GM21360 (cell line): Measurements from ENCODE around the gene TOMM20.
"Not testable (repeated sequence)": the region's sequence is repeated elsewhere in the genome, so short reads cannot be mapped to it uniquely, and the experiment has no call there.

ENCODE experiments used
- ATAC-seq: cut with Tn5 transposase; IDR thresholded peaks from one replicate; pipeline ENCODE4 v1.9.1; 2021; ENCODE audit warnings: mild to moderate bottlenecking, moderate library complexity; ENCODE audit not compliant: unreplicated experiment

TOMM20 gene

DNA sequence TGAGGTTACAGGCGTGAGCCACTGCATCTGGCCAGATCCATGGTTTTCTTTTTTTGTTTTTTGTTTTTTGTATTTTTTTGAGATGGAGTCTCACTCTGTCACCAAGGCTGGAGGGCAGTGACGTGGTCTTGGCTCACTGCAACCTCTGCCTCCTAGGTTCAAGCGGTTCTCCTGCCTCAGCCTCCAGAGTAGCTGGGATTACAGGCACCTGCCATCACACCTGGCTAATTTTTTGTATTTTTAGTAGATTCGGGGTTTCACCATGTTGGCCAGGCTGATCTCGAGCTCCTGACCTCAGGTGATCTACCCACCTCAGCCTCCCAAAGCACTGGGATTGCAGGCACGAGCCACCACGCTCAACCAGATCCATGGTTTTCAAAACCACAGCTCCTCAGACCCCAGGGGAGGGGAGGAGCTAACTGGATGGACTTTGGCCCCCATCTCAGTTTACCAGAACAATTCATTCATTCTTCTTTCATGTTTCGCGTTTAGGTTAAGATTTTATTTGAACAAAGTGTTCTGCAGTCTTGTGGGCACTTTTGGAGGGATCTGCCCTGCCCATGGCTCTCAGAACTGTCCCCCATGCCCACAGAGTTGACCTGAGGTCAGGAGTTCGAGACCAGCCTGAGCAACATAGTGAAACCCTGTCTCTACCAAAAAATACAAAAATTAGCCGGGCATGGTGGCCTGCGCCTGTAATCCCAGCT, 43.1 kb downstream of the TOMM20 start:
- not testable (repeated sequence) for ATAC-seq

- not testable (repeated sequence) for ATAC-seq
Observed at GRCh38 chr1:235080788-235081187, 47.8 kb downstream of the TOMM20 start.

DNA sequence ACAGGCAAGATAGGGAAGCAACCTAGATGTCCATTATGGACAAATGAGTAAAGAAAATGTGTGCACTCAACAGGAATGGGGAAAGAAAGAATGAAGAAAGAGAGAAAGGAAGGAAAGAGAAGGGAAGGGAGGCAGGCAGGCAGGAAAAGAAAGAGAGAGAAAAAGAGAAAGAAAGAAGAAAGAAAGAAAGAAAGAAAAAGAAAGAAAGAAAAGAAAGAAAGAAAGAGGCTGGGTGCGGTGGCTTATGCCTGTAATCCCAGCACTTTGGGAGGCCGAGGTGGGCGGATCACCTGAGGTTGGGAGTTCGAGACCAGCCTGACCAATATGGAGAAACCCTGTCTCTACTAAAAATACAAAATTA, 48.4 kb downstream of the TOMM20 start:
- not testable (repeated sequence) for ATAC-seq

DNA sequence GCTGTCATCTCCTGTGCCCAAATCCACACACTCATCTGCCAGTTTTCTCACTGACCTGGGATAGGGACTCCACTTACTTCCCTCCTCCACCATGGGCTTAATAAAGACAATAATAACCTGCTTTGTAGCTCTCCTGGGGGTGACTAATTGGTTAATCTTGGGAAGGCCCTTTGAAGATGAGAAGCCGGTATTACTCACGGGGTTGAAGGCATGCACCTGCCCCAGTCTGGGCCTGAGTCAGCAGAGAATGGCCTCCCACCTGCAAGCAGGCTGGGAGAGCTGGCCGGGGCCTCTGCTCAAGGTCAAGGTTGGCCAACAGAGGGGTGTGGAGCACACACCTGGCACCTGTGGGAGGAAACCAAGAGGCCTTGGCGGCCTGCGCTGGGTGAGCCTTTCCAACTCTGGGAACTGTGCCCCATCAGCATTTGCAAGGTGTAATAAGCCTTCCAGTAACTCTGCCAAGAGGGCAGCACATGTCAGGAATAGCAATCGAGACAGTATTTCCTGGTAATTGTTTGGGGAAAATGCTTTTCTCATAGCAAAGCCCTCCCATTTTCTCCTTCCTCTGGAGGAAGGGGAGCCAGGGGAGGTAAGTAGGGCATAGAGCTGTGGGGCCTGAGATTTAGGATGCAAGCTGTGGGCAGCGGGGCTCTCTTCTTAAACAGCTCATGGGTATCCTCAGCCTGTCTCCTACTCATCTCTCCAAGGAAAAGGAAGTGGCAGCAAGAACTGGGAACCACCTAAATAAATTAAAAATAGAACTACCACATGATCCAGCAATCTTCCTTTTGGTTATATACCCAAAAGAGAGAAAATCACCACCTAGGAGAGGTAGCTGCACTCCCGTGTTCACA, 49.0 kb downstream of the TOMM20 start:
- ATAC-seq: no peak

DNA sequence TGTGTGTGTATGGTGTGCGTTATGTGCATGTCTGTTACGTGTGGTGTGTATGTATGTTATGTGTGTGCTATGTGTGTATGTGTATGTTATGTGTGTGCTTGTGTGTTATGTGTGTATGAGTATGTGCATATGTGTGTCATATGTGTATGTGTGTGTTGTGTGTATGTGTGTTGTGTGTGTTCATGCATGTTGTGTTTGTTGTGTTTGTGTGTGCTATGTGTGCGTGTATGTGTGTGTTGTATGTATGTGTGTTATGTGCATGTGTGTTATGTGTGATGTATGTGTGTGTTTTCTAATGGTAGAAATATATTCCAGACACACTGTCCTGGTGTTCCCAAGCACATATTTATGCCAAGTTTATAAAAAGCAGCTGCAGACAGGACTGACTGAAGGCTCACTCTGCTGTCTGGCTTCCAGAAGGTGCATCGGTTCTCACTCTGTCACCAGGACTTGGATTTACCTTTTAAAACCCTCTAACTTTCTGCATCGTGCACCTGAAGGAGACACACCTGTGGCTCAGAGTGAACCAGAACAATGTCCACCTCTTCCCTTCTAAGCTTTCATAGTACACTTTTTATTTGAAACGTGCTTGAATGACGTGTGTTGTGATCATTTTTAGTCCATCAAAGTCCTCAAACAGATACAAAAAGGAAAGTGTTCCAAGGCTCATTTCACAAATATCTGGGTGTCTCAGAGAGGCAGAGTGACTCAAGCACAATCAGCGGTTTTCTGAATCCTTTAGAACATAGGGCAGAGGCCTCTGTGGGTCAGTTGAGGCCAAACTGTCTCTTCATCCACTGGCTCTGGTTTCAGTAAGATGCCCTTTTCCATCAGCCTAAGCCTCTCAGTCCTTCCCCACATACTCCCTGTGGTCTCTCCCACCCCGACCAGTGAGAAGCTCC, 49.9 kb downstream of the TOMM20 start:
- no peak for ATAC-seq

GRCh38 chr1:235077571-235078479, 50.8 kb downstream of the TOMM20 start:
- ATAC-seq: no peak

GRCh38 chr1:235077163-235077540, 51.5 kb downstream of the TOMM20 start:
- ATAC-seq: no peak

GRCh38 chr1:235076504-235077162, 52.0 kb downstream of the TOMM20 start:
- no peak for ATAC-seq

GRCh38 chr1:235075777-235076308, 52.8 kb downstream of the TOMM20 start:
- no peak for ATAC-seq

DNA sequence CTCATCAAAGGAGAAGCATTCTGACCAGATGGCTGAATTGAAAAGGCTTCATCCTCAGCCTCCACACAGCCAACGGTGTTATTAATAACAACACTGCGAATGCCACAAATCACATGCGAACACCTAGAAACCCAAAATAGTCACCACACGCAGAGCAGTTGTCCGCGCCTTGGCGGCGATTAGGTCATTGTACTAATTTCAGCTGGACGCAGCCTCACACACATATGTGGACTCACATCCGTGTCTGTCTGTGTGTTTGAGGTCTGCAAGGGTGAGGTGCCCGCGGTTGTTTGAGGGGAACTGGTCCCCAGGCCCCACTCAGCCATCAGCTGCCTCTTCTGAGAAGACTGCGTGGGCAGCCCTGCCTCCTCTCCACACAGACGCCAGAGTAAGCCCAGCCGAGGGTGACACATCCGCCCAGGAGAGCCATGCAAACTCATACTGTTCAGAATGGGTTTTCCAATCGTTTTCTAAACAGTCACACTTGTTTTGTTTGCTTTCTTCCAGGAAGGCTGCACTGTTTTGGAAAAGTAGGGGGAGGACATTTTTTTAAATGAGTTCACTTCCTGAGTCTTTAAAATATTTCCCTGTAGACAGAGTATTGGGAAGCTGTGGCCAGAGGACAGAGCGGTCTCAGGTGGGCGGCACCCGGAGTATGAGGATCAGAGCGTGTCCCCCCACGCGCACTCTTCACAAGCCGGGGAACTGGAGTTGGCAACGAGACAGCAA, 53.4 kb downstream of the TOMM20 start:
- ATAC-seq: peak; percentile 62

DNA sequence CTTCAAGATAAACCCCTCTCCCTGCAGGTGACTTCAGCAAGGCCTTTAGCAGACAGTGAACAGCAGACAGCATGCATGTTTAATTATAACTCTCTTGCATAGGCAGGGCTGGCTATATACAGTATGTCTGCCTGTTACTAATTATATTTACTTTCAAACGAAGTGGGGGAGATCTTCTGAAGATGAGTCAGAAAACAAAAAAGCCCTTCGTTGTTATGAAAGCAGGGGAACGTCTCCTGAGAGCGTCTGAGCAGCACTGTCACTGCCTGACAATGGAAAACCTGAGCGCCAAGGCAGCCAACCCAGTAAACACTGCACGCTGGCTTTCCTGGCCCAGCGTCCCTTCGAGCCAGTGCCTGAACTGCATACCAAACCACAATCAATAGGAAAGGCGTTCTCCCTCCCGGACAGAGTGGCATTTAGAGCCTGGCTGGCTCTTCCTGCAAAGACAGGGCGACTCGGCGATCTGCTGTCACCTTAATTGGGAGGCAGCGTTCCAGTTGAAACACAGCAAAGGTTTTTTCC, 54.1 kb downstream of the TOMM20 start:
- peak; percentile 37 for ATAC-seq

GRCh38 chr1:235073968-235074522, 54.6 kb downstream of the TOMM20 start:
- ATAC-seq: no peak

GRCh38 chr1:235073331-235073967, 55.2 kb downstream of the TOMM20 start:
- ATAC-seq: no peak

GRCh38 chr1:235072577-235072976, 56.1 kb downstream of the TOMM20 start:
- ATAC-seq: not testable (repeated sequence)

DNA sequence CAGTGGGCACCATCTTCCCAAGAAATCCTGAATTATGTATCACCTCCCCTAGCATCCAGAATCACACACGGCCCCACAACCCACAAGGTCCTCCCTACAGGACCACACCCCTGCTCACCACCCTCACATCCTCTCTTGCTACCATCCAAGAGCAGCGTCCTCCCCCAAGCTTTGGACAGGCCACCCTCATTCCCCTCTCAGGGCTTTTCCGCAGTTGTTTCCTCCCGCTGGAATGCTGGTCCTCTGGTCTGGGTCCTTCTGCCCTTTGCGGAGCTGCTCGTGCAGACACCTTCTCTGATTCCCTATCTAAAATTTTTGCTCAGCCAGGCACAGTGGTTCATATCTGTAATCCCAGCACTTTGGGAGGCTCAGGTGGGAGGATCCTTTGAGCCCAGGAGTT, 56.5 kb downstream of the TOMM20 start:
- no peak for ATAC-seq

DNA sequence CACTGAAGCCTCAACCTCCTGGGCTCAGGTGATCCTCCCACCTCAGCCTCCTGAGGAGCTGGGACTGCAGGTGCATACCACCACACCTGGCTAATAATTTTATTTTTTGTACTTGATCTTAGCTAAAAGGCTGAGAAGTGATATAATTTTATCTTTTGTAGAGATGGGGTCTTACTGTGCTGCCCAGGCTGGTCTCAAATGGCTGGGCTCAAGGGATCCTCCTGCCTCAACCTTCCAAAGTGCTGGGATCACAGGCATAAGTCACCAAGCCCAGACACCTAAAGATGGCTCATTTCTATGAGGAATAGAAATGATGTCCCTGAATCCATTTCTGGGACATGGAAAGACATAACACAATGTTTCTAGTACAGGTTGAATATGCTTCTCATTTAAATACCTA, 57.8 kb downstream of the TOMM20 start:
- ATAC-seq: no peak
